Fibroblast of lung (primary cell): Measurements from ENCODE around the gene FOXK2. TPM values are rescaled to one million over a fixed set of nuclear protein-coding genes. Genes with fewer than 3 reads are reported as not detected.

Source experiments
- DNase-seq, 2 donors: peaks; one replicate each; pipeline versions ENCODE4 v3.0.0 to v3.0.0-alpha.2; 2010; ENCODE audit warnings: low read depth in 2 of 2
- H2AFZ ChIP-seq: 2 replicates; pipeline ENCODE4 v1.5.1; 2012; ENCODE audit warnings: low read length, control low read depth, inconsistent platforms
- H3K27ac ChIP-seq: 2 replicates; pipeline ENCODE4 v1.5.1; 2011; ENCODE audit warnings: low read length, control low read depth; ENCODE audit not compliant: insufficient read depth
- H3K27me3 ChIP-seq: 2 replicates; pipeline ENCODE4 v1.5.1; 2011; ENCODE audit warnings: mild to moderate bottlenecking, low read length; ENCODE audit not compliant: control insufficient read depth, insufficient read depth
- H3K36me3 ChIP-seq: 2 replicates; pipeline ENCODE4 v1.5.1; 2011; ENCODE audit warnings: low read length; ENCODE audit not compliant: control insufficient read depth, insufficient read depth
- H3K4me1 ChIP-seq: 2 replicates; pipeline ENCODE4 v1.5.1; 2011; ENCODE audit warnings: low read length; ENCODE audit not compliant: control insufficient read depth, insufficient read depth; ENCODE audit errors: extremely low read depth
- H3K4me2 ChIP-seq: 2 replicates; pipeline ENCODE4 v1.5.1; 2011; ENCODE audit warnings: low read length, control low read depth; ENCODE audit not compliant: insufficient read depth; ENCODE audit errors: extremely low read depth
- H3K4me3 ChIP-seq, 4 experiments: fragments of 200-600 bp in 1 of 4; sonication (generic) in 1 of 4; replicated peaks in 1 of 4; 2 replicates each; pipeline ENCODE4 v1.5.1; 2011 to 2016; ENCODE audit warnings: low read length in 4 of 4, low read depth in 3 of 4, mild to moderate bottlenecking in 3 of 4, control low read depth in 2 of 4, inconsistent platforms in 1 of 4, mixed read lengths in 1 of 4; ENCODE audit not compliant: insufficient read depth in 1 of 4; ENCODE audit errors: control extremely low read depth in 1 of 4
- H3K79me2 ChIP-seq: 2 replicates; pipeline ENCODE4 v1.5.1; 2012; ENCODE audit warnings: mild to moderate bottlenecking, low read length, inconsistent platforms; ENCODE audit not compliant: control insufficient read depth, insufficient read depth
- H3K9ac ChIP-seq: 2 replicates; pipeline ENCODE4 v1.5.1; 2011; ENCODE audit warnings: mild to moderate bottlenecking, low read length, control low read depth; ENCODE audit not compliant: insufficient read depth
- H3K9me3 ChIP-seq: 2 replicates; pipeline ENCODE4 v1.5.1; 2012; ENCODE audit warnings: low read depth, low read length; ENCODE audit not compliant: control insufficient read depth, insufficient read depth
- H4K20me1 ChIP-seq: 2 replicates; pipeline ENCODE4 v1.5.1; 2011; ENCODE audit warnings: low read length; ENCODE audit not compliant: control insufficient read depth, insufficient read depth; ENCODE audit errors: extremely low read depth
- CTCF ChIP-seq, 2 donors: IDR thresholded peaks in 1 of 2; conservative IDR thresholded peaks in 1 of 2; 1 replicate in 1 of 2; 2 replicates in 1 of 2; pipeline ENCODE4 v1.5.1; 2011 to 2012; ENCODE audit warnings: low read length in 2 of 2, control low read depth in 1 of 2, inconsistent platforms in 1 of 2, low read depth in 1 of 2, mild to moderate bottlenecking in 1 of 2
- EZH2 ChIP-seq: IDR thresholded peaks from 2 replicates; pipeline ENCODE4 v1.5.1; 2012; ENCODE audit warnings: low read length, control low read depth, mild to moderate bottlenecking; ENCODE audit errors: missing control alignments
- polyA plus RNA-seq, 2 donors: library from polyadenylated mRNA; depleted of rRNA in 1 of 2; stranded (reverse) in 1 of 2; unstranded in 1 of 2; fragments of >200 nt; gene quantifications; 2 replicates each; pipeline ENCODE4 v1.2.1, GENCODE V29; 2011 to 2012; ENCODE audit warnings: missing spikeins in 1 of 2
- total RNA-seq: library from RNA; depleted of rRNA; stranded (reverse); fragments of >200 nt; gene quantifications from 2 replicates; pipeline ENCODE4 v1.2.1, GENCODE V29; 2014

Gene FOXK2
- total and polyA plus RNA-seq, 2 donors (not counting 1 experiment from before 2014, with no cell fraction given) = 23.5 to 33.2 TPM

GRCh38 chr17:82559566-82560251 is 40.2 kb downstream of the FOXK2 start:
- Histone ChIP-seq H3K27ac (no peak overlapping the region), H3K79me2 (peaks cover 69% of the 10 kb centered on the region), H3K9ac (no peak overlapping the region), H3K4me2 (no peak overlapping the region), H3K27me3 (no peaks in the 10 kb centered on the region), H3K9me3 (no peaks in the 10 kb centered on the region), H2AFZ (no peak overlapping the region), H3K36me3 (no peaks in the 10 kb centered on the region), H3K4me1 (no peaks in the 10 kb centered on the region), H4K20me1 (no peaks in the 10 kb centered on the region), H3K4me3 (no peak overlapping the region)
- DNase-seq = no peak
- TF ChIP-seq CTCF (conservative IDR thresholded peaks at IDR 0.05 in 1 of 2, IDR thresholded peaks at IDR 0.05 in 1 of 2; ENCODE audit: low read depth in 1 of 2, low read length in 2 of 2) (no peak), EZH2 (no peak)

- no peaks in the 10 kb centered on the region for H3K36me3 ChIP-seq
- H3K4me1 ChIP-seq = no peaks in the 10 kb centered on the region
- no peak overlapping the region for H2AFZ ChIP-seq
- peaks cover 65% of the 10 kb centered on the region for H3K79me2 ChIP-seq
- DNase-seq = no peak
- TF ChIP-seq EZH2 (no peak), CTCF (conservative IDR thresholded peaks at IDR 0.05 in 1 of 2, IDR thresholded peaks at IDR 0.05 in 1 of 2; ENCODE audit: low read depth in 1 of 2, low read length in 2 of 2) (no peak)
- no peak overlapping the region for H3K4me3 ChIP-seq
- H3K27me3 ChIP-seq = no peaks in the 10 kb centered on the region
- no peaks in the 10 kb centered on the region for H4K20me1 ChIP-seq
- H3K27ac ChIP-seq = no peak overlapping the region
- H3K4me2 ChIP-seq = no peak overlapping the region
- no peaks in the 10 kb centered on the region for H3K9me3 ChIP-seq
- no peak overlapping the region for H3K9ac ChIP-seq
These were observed 40.7 kb downstream of the FOXK2 start for GRCh38 chr17:82560252-82560642.

GRCh38 chr17:82560802-82561428 is 41.4 kb downstream of the FOXK2 start:
- no peak overlapping the region for H3K27ac ChIP-seq
- no peak overlapping the region for H3K4me2 ChIP-seq
- H3K9me3 ChIP-seq = no peaks in the 10 kb centered on the region
- no peaks in the 10 kb centered on the region for H3K36me3 ChIP-seq
- H3K79me2 ChIP-seq = peaks cover 61% of the 10 kb centered on the region
- TF ChIP-seq EZH2 = no peak
- no peak for TF ChIP-seq CTCF (conservative IDR thresholded peaks at IDR 0.05 in 1 of 2, IDR thresholded peaks at IDR 0.05 in 1 of 2; ENCODE audit: low read depth in 1 of 2, low read length in 2 of 2)
- no peak overlapping the region for H3K9ac ChIP-seq
- no peaks in the 10 kb centered on the region for H4K20me1 ChIP-seq
- DNase-seq = no peak
- H3K4me3 ChIP-seq = no peak overlapping the region
- no peaks in the 10 kb centered on the region for H3K4me1 ChIP-seq
- H2AFZ ChIP-seq = no peak overlapping the region
- no peaks in the 10 kb centered on the region for H3K27me3 ChIP-seq
